ENCODE results near the gene SAPCD1. TPM values are rescaled to one million over a fixed set of nuclear protein-coding genes. Genes with fewer than 3 reads are reported as not detected.

The SAPCD1 gene
- total RNA-seq, 1 donor from 2014 or later: 9.0 TPM

DNA sequence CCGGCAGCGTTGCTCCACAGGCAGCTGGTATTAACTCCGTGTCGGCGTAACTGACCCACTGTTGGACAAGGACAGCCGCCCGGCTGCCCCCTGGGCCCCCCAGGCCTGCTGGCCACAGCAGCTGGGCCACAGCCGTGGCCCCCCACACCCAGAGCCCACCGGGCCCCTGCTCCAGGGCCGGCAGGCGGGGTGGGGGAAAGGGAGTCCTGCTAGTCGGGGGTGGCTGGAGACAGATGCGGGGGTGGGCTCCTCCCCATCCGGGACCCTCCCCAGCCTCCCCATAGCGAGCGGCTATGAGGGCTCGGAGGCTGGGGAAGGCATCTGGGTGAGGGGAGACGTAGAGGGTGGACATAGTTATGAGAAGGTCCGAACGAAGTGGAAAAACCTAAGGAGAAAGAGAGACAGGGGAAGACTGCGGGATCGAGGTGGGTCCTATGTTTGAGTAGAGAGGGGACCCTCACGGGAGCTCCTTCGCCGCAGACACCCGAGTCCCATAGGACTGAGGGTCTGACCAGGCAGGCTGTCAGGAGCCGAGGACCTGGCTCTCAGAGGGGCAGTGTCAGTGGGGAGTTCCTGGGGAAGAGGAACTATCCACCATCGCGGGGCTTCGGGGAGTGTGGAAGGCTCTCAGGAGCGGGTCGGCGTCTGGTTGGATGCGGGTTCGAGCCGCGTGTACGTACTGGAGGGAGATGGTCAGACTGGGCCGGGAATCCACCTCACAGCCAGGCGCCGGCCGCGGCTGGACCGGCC is 32.6 kb downstream of the SAPCD1 start:
- no peak for ATAC-seq (ENCODE audit: low read depth)
- DNase-seq: no peak
- Mint-ChIP-seq H3K36me3 (ENCODE audit: low read depth) (peaks cover 40% of the 10 kb centered on the region), H3K9me3 (no peaks in the 10 kb centered on the region), H3K27me3 (no peaks in the 10 kb centered on the region), H3K27ac (peak overlapping the region; percentile 98), H3K4me1 (peaks cover 70% of the 10 kb centered on the region), H3K4me3 (peak overlapping the region; percentile 98)
- ChIA-PET POLR2A (interaction anchor here (0.6 to 5.9 kb wide), 21 partner anchors 9 to 253 kb away, joined by 3 to 103 read pairs (median 5); partner anchors contain the start of genes CLIC1, CSNK2B, DDAH2 and DDX39B), CTCF (interaction anchor here (0.9 to 2.9 kb wide), 7 partner anchors 11 to 66 kb away, joined by 3 to 20 read pairs (median 8); partner anchors contain the start of genes DDAH2, HSPA1A, HSPA1L and LSM2)
- TF ChIP-seq, protein P1, sequence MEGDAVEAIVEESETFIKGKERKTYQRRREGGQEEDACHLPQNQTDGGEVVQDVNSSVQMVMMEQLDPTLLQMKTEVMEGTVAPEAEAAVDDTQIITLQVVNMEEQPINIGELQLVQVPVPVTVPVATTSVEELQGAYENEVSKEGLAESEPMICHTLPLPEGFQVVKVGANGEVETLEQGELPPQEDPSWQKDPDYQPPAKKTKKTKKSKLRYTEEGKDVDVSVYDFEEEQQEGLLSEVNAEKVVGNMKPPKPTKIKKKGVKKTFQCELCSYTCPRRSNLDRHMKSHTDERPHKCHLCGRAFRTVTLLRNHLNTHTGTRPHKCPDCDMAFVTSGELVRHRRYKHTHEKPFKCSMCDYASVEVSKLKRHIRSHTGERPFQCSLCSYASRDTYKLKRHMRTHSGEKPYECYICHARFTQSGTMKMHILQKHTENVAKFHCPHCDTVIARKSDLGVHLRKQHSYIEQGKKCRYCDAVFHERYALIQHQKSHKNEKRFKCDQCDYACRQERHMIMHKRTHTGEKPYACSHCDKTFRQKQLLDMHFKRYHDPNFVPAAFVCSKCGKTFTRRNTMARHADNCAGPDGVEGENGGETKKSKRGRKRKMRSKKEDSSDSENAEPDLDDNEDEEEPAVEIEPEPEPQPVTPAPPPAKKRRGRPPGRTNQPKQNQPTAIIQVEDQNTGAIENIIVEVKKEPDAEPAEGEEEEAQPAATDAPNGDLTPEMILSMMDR (IDR thresholded peaks at IDR 0.05): no peak
- intact Hi-C loops (cut with micrococcal nuclease): loop anchor here (1.0 to 2.0 kb wide), 11 partner anchors 11 to 249 kb away; partner anchors contain the start of genes ABHD16A, ATP6V1G2, BAG6 and DDAH2

DNA sequence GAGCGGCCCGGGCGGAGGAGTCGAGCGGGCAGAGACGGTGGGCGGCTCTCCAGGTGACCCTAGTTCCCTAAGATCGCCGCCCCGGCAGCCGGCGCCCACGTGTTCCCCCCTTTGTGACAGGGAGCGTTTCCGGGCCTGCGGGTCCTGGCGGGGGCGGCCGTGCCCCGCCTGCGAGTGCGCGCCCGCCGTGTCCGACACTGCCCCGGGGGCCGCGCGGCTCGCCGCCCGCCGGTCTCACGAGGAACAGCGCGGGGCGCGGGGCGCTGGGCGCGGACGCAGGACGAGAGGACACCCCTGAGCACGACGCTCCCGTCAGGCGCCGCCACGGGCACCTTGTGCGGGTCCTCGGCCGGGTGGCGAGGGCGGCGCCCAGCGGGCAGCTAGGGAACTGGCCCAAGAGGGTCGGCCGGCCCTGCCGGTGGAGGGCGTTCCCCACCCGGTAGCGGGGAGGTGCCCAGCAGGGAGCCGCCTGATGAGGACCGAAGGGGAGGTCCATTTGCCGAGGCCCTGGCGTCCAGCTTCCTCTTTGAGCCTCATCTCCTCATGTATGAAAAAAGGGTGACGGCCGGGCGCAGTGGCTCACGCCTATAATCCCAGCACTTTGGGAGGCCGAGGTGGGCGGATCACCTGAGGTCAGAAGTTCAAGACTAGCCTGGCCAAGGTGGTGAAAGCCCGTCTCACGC is 33.3 kb downstream of the SAPCD1 start, which contains the start of gene VARS1:
VARS1 (minus strand) TSS at position 137 of the 683 bp plus-strand sequence. CDS start 535 bp downstream, outside the sequence.
- Mint-ChIP-seq H3K36me3 (ENCODE audit: low read depth) (peaks cover 36% of the 10 kb centered on the region), H3K27me3 (no peaks in the 10 kb centered on the region), H3K4me1 (peaks cover 65% of the 10 kb centered on the region), H3K9me3 (no peaks in the 10 kb centered on the region), H3K27ac (peak within 1 kb of the TSS; percentile 98), H3K4me3 (peak within 1 kb of the TSS; percentile 98)
- peak; percentile 89 for DNase-seq
- ChIA-PET CTCF (interaction anchor here (0.7 to 2.9 kb wide), 9 partner anchors 10 to 207 kb away, joined by 3 to 20 read pairs (median 5); partner anchors contain the start of genes CLIC1, DDAH2, HSPA1A and HSPA1L), POLR2A (interaction anchor here (0.6 to 5.9 kb wide), 26 partner anchors 10 to 1049 kb away, joined by 3 to 103 read pairs (median 6); partner anchors contain the start of genes ABHD16A, BAG6, C6orf47 and CLIC1)
- peak; percentile 89 for ATAC-seq (ENCODE audit: low read depth)
- TF ChIP-seq, protein P1 (IDR thresholded peaks at IDR 0.05): no peak
- intact Hi-C loops (cut with micrococcal nuclease): loop anchor here (1.0 to 2.0 kb wide), 11 partner anchors 11 to 249 kb away; partner anchors contain the start of genes ABHD16A, ATP6V1G2, BAG6 and DDAH2

DNA sequence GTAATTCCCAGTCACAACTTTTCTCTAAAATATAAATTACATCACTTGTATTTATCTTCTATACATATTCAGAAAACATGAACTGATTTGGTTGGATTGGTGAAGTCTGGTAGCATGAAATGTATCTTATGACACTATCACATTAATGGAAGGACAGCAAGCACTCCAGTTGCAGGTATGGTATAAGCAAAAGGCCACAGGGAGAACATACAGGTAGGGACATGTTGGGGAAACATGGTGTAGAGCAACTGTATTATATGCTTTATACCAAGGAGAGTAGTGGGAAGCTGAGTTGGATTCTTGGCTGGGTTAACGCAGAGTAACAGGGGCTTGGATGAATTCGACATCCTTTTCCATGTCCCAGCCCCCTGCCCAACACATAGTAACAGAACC is 34.5 kb downstream of the SAPCD1 start:
- POLR2A ChIA-PET: interaction anchor here (0.6 to 5.9 kb wide), 11 partner anchors 9 to 411 kb away, joined by 3 to 103 read pairs (median 8); partner anchors contain the start of genes C6orf47, CLIC1, CSNK2B and GPANK1
- TF ChIP-seq, protein P1 (IDR thresholded peaks at IDR 0.05): no peak
- peaks cover 34% of the 10 kb centered on the region for H3K36me3 Mint-ChIP-seq (ENCODE audit: low read depth)
- ATAC-seq (ENCODE audit: low read depth): no peak
- DNase-seq: no peak
- intact Hi-C loops (cut with micrococcal nuclease): loop anchor here (2.0 kb wide), 1 partner anchor 18 kb away; the partner anchor contains the start of genes HSPA1A and HSPA1L
- no peaks in the 10 kb centered on the region for H3K27me3 Mint-ChIP-seq
- H3K27ac Mint-ChIP-seq: peak overlapping the region; percentile 89
- CTCF ChIA-PET: interaction anchor here (1.5 to 2.9 kb wide), 5 partner anchors 9 to 246 kb away, joined by 3 to 20 read pairs (median 6); partner anchors contain the start of genes CLIC1 and LSM2
- H3K4me1 Mint-ChIP-seq: peaks cover 56% of the 10 kb centered on the region
- H3K9me3 Mint-ChIP-seq: no peaks in the 10 kb centered on the region
- H3K4me3 Mint-ChIP-seq: peak overlapping the region; percentile 64

DNA sequence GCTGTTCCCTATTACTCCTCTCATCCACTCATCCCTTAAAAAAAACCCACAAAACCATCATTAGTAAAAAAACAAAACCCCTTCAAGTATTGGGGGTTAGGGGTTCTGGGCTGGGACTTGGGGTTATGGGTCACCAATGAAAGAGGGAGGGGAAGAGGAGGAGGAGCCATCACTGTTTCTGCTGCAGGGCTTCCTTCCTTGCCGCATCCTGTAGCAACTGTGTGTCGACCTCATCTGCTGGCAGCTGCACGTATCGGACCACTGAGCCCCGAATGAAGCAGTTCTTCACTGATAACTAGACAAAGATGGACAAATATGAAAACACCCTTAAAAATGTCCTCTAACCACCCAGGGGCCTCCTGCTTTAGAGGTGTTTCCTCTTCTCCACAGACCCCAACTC is 35.1 kb downstream of the SAPCD1 start:
- TF ChIP-seq, protein P1 (IDR thresholded peaks at IDR 0.05): no peak
- ATAC-seq (ENCODE audit: low read depth): no peak
- ChIA-PET POLR2A (interaction anchor here (0.6 to 5.9 kb wide), 6 partner anchors 8 to 133 kb away, joined by 3 to 103 read pairs (median 5); partner anchors contain the start of genes CLIC1, LSM2 and MSH5), CTCF (interaction anchor here (1.5 to 2.9 kb wide), 4 partner anchors 9 to 246 kb away, joined by 3 to 20 read pairs (median 6); partner anchors contain the start of genes CLIC1 and LSM2)
- DNase-seq: no peak
- intact Hi-C loops (cut with micrococcal nuclease): loop anchor here (2.0 kb wide), 1 partner anchor 17 kb away; the partner anchor contains the start of genes HSPA1A and HSPA1L
- no peaks in the 10 kb centered on the region for H3K27me3 Mint-ChIP-seq
- peaks cover 32% of the 10 kb centered on the region for H3K36me3 Mint-ChIP-seq (ENCODE audit: low read depth)
- H3K27ac Mint-ChIP-seq: peak overlapping the region; percentile 89
- peaks cover 51% of the 10 kb centered on the region for H3K4me1 Mint-ChIP-seq
- H3K4me3 Mint-ChIP-seq: peak overlapping the region; percentile 62
- H3K9me3 Mint-ChIP-seq: no peaks in the 10 kb centered on the region

Data from activated B cell treated with CpG ODN at 0.5 μM for 24 hours (primary cell).